Measurements from ENCODE around the gene EPB41L1.

GRCh38 chr20:36129160-36129543 lies 25.4 kb upstream of the EPB41L1 start:
- TF ChIP-seq CTCF (IDR thresholded peaks at IDR 0.05) (no peak), ZFX (IDR thresholded peaks at IDR 0.05; ENCODE audit: borderline replicate concordance) (no peak)
